Measurements from ENCODE around the gene MTHFSD. TPM values are rescaled to one million over a fixed set of nuclear protein-coding genes. Genes with fewer than 3 reads are reported as not detected.

The MTHFSD gene
- total RNA-seq, 1 experiment from 2014 or later, result 4.7 TPM

DNA sequence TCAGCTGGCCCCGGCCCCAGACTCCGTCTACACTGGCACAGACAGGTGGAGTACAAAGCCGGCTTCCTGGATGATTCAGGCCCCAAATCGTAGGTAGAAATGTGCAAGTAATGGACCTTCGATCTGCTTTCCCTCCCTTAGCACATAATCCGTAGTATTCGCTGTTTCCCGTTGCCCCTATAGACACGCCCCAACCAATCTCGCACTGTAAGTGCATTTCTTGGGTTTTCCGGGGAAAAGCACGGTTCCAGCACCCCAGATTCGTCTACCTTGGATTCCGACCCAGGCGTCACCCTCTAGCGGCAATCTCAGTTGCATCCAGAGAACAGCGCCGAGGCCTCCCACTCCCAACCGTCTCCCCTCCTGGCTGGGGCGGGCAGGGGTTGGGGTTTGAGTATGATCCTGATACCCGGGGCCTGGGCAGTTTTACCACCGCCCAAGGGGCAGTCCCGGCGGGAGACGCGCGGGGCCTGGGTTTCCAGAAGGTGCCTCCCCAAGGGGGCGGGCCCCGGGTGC, 56.8 kb downstream of the MTHFSD start:
- H3K4me1 Mint-ChIP-seq, result peaks cover 19 to 61% of the 10 kb centered on the region in 2 experiments
- H2BK20ac ChIP-seq (ENCODE audit: low read depth, low read length, poor library complexity, severe bottlenecking), result no peak overlapping the region
- DNase-seq, result peak; percentile 43
- H3K23ac ChIP-seq (ENCODE audit: insufficient read length, low read depth, low read length), result no peak overlapping the region
- H3K36me3 Mint-ChIP-seq (ENCODE audit: insufficient read depth in 1 of 3, low read depth in 3 of 3), result no peaks in the 10 kb centered on the region; a peak in 1 of 7 replicates
- no peak overlapping the region for H3K27ac ChIP-seq (ENCODE audit: insufficient read length, low read depth, low read length)
- peaks cover 99% of the 10 kb centered on the region for H3K27me3 ChIP-seq (ENCODE audit: insufficient read depth, low read length)
- H3K56ac ChIP-seq (ENCODE audit: insufficient read length, low read depth, low read length), result no peak overlapping the region
- TF ChIP-seq, protein P1, sequence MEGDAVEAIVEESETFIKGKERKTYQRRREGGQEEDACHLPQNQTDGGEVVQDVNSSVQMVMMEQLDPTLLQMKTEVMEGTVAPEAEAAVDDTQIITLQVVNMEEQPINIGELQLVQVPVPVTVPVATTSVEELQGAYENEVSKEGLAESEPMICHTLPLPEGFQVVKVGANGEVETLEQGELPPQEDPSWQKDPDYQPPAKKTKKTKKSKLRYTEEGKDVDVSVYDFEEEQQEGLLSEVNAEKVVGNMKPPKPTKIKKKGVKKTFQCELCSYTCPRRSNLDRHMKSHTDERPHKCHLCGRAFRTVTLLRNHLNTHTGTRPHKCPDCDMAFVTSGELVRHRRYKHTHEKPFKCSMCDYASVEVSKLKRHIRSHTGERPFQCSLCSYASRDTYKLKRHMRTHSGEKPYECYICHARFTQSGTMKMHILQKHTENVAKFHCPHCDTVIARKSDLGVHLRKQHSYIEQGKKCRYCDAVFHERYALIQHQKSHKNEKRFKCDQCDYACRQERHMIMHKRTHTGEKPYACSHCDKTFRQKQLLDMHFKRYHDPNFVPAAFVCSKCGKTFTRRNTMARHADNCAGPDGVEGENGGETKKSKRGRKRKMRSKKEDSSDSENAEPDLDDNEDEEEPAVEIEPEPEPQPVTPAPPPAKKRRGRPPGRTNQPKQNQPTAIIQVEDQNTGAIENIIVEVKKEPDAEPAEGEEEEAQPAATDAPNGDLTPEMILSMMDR (conservative IDR thresholded peaks at IDR 0.05), result peak; percentile 36; the same call in 1 of the 3 replicates
- no peak overlapping the region for H2AK5ac ChIP-seq (ENCODE audit: insufficient read length, low read length)
- no peak overlapping the region for H3K4ac ChIP-seq (ENCODE audit: low read depth, low read length)
- no peaks in the 10 kb centered on the region for H3K79me1 ChIP-seq (ENCODE audit: insufficient read depth, low read depth, low read length, poor library complexity, severe bottlenecking)
- peaks cover 3% of the 10 kb centered on the region; the same call in 1 of the 2 replicates for H3K4me1 ChIP-seq (ENCODE audit: insufficient read depth, low read length)
- no peaks in the 10 kb centered on the region for H3K9me3 ChIP-seq (ENCODE audit: control insufficient read depth, low read depth, low read length)
- H3K27ac Mint-ChIP-seq, result no peak overlapping the region
- H3K14ac ChIP-seq (ENCODE audit: insufficient read depth, low read length), result no peak overlapping the region
- H2BK120ac ChIP-seq (ENCODE audit: low read depth, low read length, poor library complexity, severe bottlenecking), result no peak overlapping the region
- H2BK12ac ChIP-seq (ENCODE audit: insufficient read length, low read depth, low read length), result no peak overlapping the region
- peak overlapping the region in 1 of 2 experiments; percentile 76; a peak in 3 of 5 replicates for H3K4me3 Mint-ChIP-seq
- H4K5ac ChIP-seq (ENCODE audit: insufficient read length, low read depth, low read length), result no peak overlapping the region
- no peak overlapping the region for H3K4me2 ChIP-seq (ENCODE audit: insufficient read depth, insufficient read length, low read length)
- no peak overlapping the region for H2BK15ac ChIP-seq (ENCODE audit: low read depth, low read length)
- no peak overlapping the region for H4K8ac ChIP-seq (replicated peaks; ENCODE audit: insufficient read length, low read depth, low read length)
- H2BK5ac ChIP-seq (ENCODE audit: insufficient read length, low read length), result no peak overlapping the region
- H3K18ac ChIP-seq (ENCODE audit: insufficient read length, low read depth, low read length), result no peak overlapping the region
- H4K20me1 ChIP-seq (ENCODE audit: control insufficient read depth, insufficient read depth, insufficient read length), result no peaks in the 10 kb centered on the region
- no peak overlapping the region for H3K9ac ChIP-seq (ENCODE audit: extremely low read depth, insufficient read length, low read length)
- no peak overlapping the region for H2AFZ ChIP-seq (ENCODE audit: low read length)
- H3K9me3 Mint-ChIP-seq, result peaks cover 0 to 14% of the 10 kb centered on the region in 2 experiments; a peak in 2 of 5 replicates
- no CpG with 5 or more reads among the region's 29 CpGs for WGBS (ENCODE audit: extremely low coverage, insufficient read length, low lambda C conversion rate)
- H4K91ac ChIP-seq (ENCODE audit: insufficient read length, low read depth, low read length), result no peak overlapping the region
- H3K27me3 Mint-ChIP-seq (ENCODE audit: low read depth), result peaks cover 99% of the 10 kb centered on the region
- H3K79me2 ChIP-seq (ENCODE audit: insufficient read depth, low read length), result no peaks in the 10 kb centered on the region
- no peak overlapping the region for H3T11ph ChIP-seq (ENCODE audit: low read length)
- no peaks in the 10 kb centered on the region for H3K23me2 ChIP-seq (ENCODE audit: insufficient read length, low read depth, low read length, poor library complexity, severe bottlenecking)
